ENCODE measurements around the gene DYNC1H1. TPM values are rescaled to one million over a fixed set of nuclear protein-coding genes. Genes with fewer than 3 reads are reported as not detected.

The DYNC1H1 gene
- total RNA-seq, 1 experiment from 2014 or later, result 606 TPM

- intact Hi-C loops (cut with micrococcal nuclease), result loop anchor here (1.0 kb wide), 1 partner anchor 24 kb away; no protein-coding TSS in a partner anchor
These were observed 122.8 kb downstream of the DYNC1H1 start, which contains the start of gene HSP90AA1 for GRCh38 chr14:102086972-102087761. Gene HSP90AA1 (minus strand): TSS chr14:102087044. CDS start chr14:102086378, 666 bp downstream.

DNA sequence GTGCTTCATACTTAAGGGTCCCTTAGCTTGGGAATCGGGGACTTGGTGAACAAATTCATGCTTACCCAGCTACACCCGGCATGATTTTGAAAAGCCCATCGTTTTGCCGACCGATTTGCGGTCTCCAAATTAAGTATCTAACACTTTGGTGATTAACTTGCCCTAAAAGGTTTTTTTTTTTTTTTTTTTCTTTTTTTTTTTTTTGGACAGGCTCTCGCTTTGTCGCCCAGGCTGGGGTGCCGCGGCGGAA lies 123.3 kb downstream of the DYNC1H1 start:
- Histone ChIP-seq H3K4me1 (ENCODE audit: insufficient read depth, low read length) (peaks cover 23% of the 10 kb centered on the region), H3K36me3 (ENCODE audit: low read depth, low read length) (peaks cover 36% of the 10 kb centered on the region), H3K4me3 (ENCODE audit: low read length) (peak overlapping the region; percentile 82), H3F3A (ENCODE audit: low read length, unreplicated experiment) (peaks cover 6% of the 10 kb centered on the region), H3K27me3 (ENCODE audit: low read length) (no peaks in the 10 kb centered on the region), H3K9me2 (replicated peaks; ENCODE audit: low read length) (no peaks in the 10 kb centered on the region), H3K4me2 (ENCODE audit: low read length) (peak overlapping the region; percentile 81), H3K79me2 (ENCODE audit: low read length) (peaks cover 49% of the 10 kb centered on the region), H4K20me1 (ENCODE audit: low read length) (peaks cover 37% of the 10 kb centered on the region), H2AFZ (ENCODE audit: low read length) (peak overlapping the region; percentile 66), H3K9ac (ENCODE audit: low read length) (peak overlapping the region; percentile 91), H3K9me3 (ENCODE audit: low read length) (no peaks in the 10 kb centered on the region), H3K27ac (ENCODE audit: low read length) (peak overlapping the region; percentile 79)
- ChIA-PET CTCF (interaction anchor here (0.6 to 0.7 kb wide), 2 partner anchors 25 to 410 kb away, joined by 3 to 11 read pairs; no protein-coding TSS in a partner anchor), POLR2A (ENCODE audit: unreplicated experiment) (interaction anchor here (0.5 to 0.6 kb wide), 2 partner anchors 24 to 122 kb away, joined by 10 to 12 read pairs; no protein-coding TSS in a partner anchor)
- intact Hi-C loops (cut with micrococcal nuclease), result loop anchor here (1.0 kb wide), 1 partner anchor 24 kb away; no protein-coding TSS in a partner anchor
- ATAC-seq, result no peak
- TSS peak; percentile 59 for BruUV-seq (replicated peaks)
- no peak for TF ChIP-seq EZH2phosphoT487 (IDR thresholded peaks at IDR 0.05; ENCODE audit: borderline replicate concordance, low read length)
- TF ChIP-seq EZH2 (IDR thresholded peaks at IDR 0.05; ENCODE audit: low read length, unreplicated experiment), result no peak
- TF ChIP-seq, protein P1, sequence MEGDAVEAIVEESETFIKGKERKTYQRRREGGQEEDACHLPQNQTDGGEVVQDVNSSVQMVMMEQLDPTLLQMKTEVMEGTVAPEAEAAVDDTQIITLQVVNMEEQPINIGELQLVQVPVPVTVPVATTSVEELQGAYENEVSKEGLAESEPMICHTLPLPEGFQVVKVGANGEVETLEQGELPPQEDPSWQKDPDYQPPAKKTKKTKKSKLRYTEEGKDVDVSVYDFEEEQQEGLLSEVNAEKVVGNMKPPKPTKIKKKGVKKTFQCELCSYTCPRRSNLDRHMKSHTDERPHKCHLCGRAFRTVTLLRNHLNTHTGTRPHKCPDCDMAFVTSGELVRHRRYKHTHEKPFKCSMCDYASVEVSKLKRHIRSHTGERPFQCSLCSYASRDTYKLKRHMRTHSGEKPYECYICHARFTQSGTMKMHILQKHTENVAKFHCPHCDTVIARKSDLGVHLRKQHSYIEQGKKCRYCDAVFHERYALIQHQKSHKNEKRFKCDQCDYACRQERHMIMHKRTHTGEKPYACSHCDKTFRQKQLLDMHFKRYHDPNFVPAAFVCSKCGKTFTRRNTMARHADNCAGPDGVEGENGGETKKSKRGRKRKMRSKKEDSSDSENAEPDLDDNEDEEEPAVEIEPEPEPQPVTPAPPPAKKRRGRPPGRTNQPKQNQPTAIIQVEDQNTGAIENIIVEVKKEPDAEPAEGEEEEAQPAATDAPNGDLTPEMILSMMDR (conservative IDR thresholded peaks at IDR 0.05; ENCODE audit: low read depth, low read length), result no peak
- no peak for DNase-seq

More at GRCh38 chr14:102086972-102087761, 122.8 kb downstream of the DYNC1H1 start, which contains the start of gene HSP90AA1:
- TF ChIP-seq EZH2 (IDR thresholded peaks at IDR 0.05; ENCODE audit: low read length, unreplicated experiment), result no peak
- TF ChIP-seq, protein P1 (conservative IDR thresholded peaks at IDR 0.05; ENCODE audit: low read depth, low read length), result 0 out of 2 replicates have a peak, but pooled peaks have one; percentile 16
- no peak for TF ChIP-seq EZH2phosphoT487 (IDR thresholded peaks at IDR 0.05; ENCODE audit: borderline replicate concordance, low read length)
- peak within 1 kb of the TSS; percentile 86 for H3K4me3 ChIP-seq (ENCODE audit: low read length)
- H2AFZ ChIP-seq (ENCODE audit: low read length), result peak within 1 kb of the TSS; percentile 66
- H3K27me3 ChIP-seq (ENCODE audit: low read length), result no peaks in the 10 kb centered on the region
- H3K9ac ChIP-seq (ENCODE audit: low read length), result peak within 1 kb of the TSS; percentile 91
- H3K36me3 ChIP-seq (ENCODE audit: low read depth, low read length), result peaks cover 41% of the 10 kb centered on the region
- H3K4me1 ChIP-seq (ENCODE audit: insufficient read depth, low read length), result peaks cover 28% of the 10 kb centered on the region
- ATAC-seq (peak; percentile 78), DNase-seq (peak; percentile 96)
- no peaks in the 10 kb centered on the region for H3K9me3 ChIP-seq (ENCODE audit: low read length)
- H3K79me2 ChIP-seq (ENCODE audit: low read length), result peaks cover 55% of the 10 kb centered on the region
- peaks cover 42% of the 10 kb centered on the region for H4K20me1 ChIP-seq (ENCODE audit: low read length)
- H3K9me2 ChIP-seq (replicated peaks; ENCODE audit: low read length), result no peaks in the 10 kb centered on the region
- ChIA-PET POLR2A (ENCODE audit: unreplicated experiment) (no interaction called here), CTCF (interaction anchor here (0.6 to 0.7 kb wide), 2 partner anchors 25 to 410 kb away, joined by 3 to 11 read pairs; no protein-coding TSS in a partner anchor)
- no TSS peak for BruUV-seq (replicated peaks)
- peak within 1 kb of the TSS; percentile 79 for H3K27ac ChIP-seq (ENCODE audit: low read length)
- H3F3A ChIP-seq (ENCODE audit: low read length, unreplicated experiment), result peaks cover 6% of the 10 kb centered on the region
- H3K4me2 ChIP-seq (ENCODE audit: low read length), result peak within 1 kb of the TSS; percentile 94
